ENCODE data around the gene MYADM.

GRCh38 chr19:53908935-53909415 is 41.3 kb downstream of the MYADM start, which contains the start of gene CACNG7:
- TF ChIP-seq CTCF (IDR thresholded peaks at IDR 0.05) = no peak
- no peak for TF ChIP-seq EZH2 (IDR thresholded peaks at IDR 0.05; ENCODE audit: borderline replicate concordance, insufficient read depth, low read depth, low read length, poor library complexity, severe bottlenecking)

All from B cell (primary cell).